Inferior parietal cortex (tissue), 1 donor: ENCODE data around the gene RPS29.
A peak's percentile ranks its signal among the peaks of the same experiment; 100 is the strongest.
"Not testable (repeated sequence)": the region's sequence is repeated elsewhere in the genome, so short reads cannot be mapped to it uniquely, and the experiment has no call there.

Source experiments
- DNase-seq: peaks from one replicate; pipeline ENCODE4 v3.0.0-alpha.2; 2016; ENCODE audit errors: extremely low spot score

Gene RPS29

GRCh38 chr14:49585803-49586672 lies at the start of gene RPS29:
RPS29 (minus strand) TSS chr14:49586380; CDS start chr14:49586346, 34 bp downstream.
- peak; percentile 100 for DNase-seq

- no peak for DNase-seq
Measured at GRCh38 chr14:49634547-49635334, 48.6 kb upstream of the RPS29 start, which contains the start of gene DNAAF2. DNAAF2 (minus strand) TSS chr14:49635244; CDS start chr14:49635149, 95 bp downstream.

- DNase-seq: peak; percentile 91
Measured at GRCh38 chr14:49633640-49634546, 47.7 kb upstream of the RPS29 start.

GRCh38 chr14:49623941-49624839 lies 38.0 kb upstream of the RPS29 start:
- DNase-seq: no peak

GRCh38 chr14:49623387-49623786 lies 37.2 kb upstream of the RPS29 start:
- no peak for DNase-seq

- DNase-seq: no peak
Measured at GRCh38 chr14:49622022-49622607, 35.9 kb upstream of the RPS29 start.

GRCh38 chr14:49621114-49621881 lies 35.1 kb upstream of the RPS29 start:
- no peak for DNase-seq

- peak; percentile 97 for DNase-seq
Measured at GRCh38 chr14:49620182-49621113, 34.3 kb upstream of the RPS29 start, which contains the start of the genes MGAT2 and RPL36AL. MGAT2 (plus strand) TSS chr14:49620799; CDS start chr14:49621269, 470 bp downstream. RPL36AL (minus strand) TSS chr14:49620626; CDS start chr14:49619104, 1,522 bp downstream.

- DNase-seq: no peak
Measured at GRCh38 chr14:49619730-49620129, 33.5 kb upstream of the RPS29 start.

- DNase-seq: not testable (repeated sequence)
Measured at GRCh38 chr14:49619273-49619672, 33.1 kb upstream of the RPS29 start.

GRCh38 chr14:49617852-49618519 lies 31.8 kb upstream of the RPS29 start:
- DNase-seq: no peak

- no peak for DNase-seq
Measured at GRCh38 chr14:49615776-49616175, 29.6 kb upstream of the RPS29 start.

- DNase-seq: no peak
Measured at GRCh38 chr14:49614196-49614595, 28.0 kb upstream of the RPS29 start.

GRCh38 chr14:49612671-49613070 lies 26.5 kb upstream of the RPS29 start:
- no peak for DNase-seq

GRCh38 chr14:49612251-49612650 lies 26.1 kb upstream of the RPS29 start:
- DNase-seq: no peak

GRCh38 chr14:49607583-49607982 lies 21.4 kb upstream of the RPS29 start:
- DNase-seq: no peak
